K562 (cell line): ENCODE measurements around the gene HDGFL2. TPM values are rescaled to one million over a fixed set of nuclear protein-coding genes. Genes with fewer than 3 reads are reported as not detected.

Experiments
- ARID1B ChIP-seq: fragments of 450-650 bp; IDR thresholded peaks from 2 replicates; pipeline ENCODE4 v1.6.1; 2016; ENCODE audit warnings: antibody characterized with exemption, mild to moderate bottlenecking, inconsistent platforms
- ARID4B ChIP-seq: sonication (generic); formaldehyde crosslinking; IDR thresholded peaks from 2 replicates; pipeline ENCODE4 v1.8.0; 2022; ENCODE audit warnings: mild to moderate bottlenecking, missing genetic modification reagents
- E2F1 ChIP-seq: sonication (generic); formaldehyde crosslinking; IDR thresholded peaks from 2 replicates; pipeline ENCODE4 v1.8.1; 2023; ENCODE audit warnings: mild to moderate bottlenecking, missing genetic modification reagents, moderate library complexity
- HDAC3 ChIP-seq: fragments of 450-650 bp; IDR thresholded peaks from 2 replicates; pipeline ENCODE4 v1.6.1; 2018; ENCODE audit warnings: borderline replicate concordance, mild to moderate bottlenecking, moderate library complexity; ENCODE audit not compliant: partially characterized antibody
- KDM1A ChIP-seq, 2 experiments: fragments of 450-650 bp; IDR thresholded peaks; 2 replicates each; pipeline ENCODE4 v1.6.1; 2016; ENCODE audit warnings: mild to moderate bottlenecking in 2 of 2
- MLLT1 ChIP-seq, 2 experiments: fragments of 450-650 bp; IDR thresholded peaks; 2 replicates each; pipeline ENCODE4 v1.6.1; 2016
- MNT ChIP-seq, 2 experiments: fragments of 450-650 bp; conservative IDR thresholded peaks; 2 replicates each; pipeline ENCODE4 v1.6.1; 2017; ENCODE audit warnings: mild to moderate bottlenecking in 2 of 2, moderate library complexity in 2 of 2
- MTA1 ChIP-seq: fragments of 450-650 bp; IDR thresholded peaks from 2 replicates; pipeline ENCODE4 v1.6.1; 2017; ENCODE audit warnings: borderline replicate concordance
- SPI1 ChIP-seq: IDR thresholded peaks from 2 replicates; pipeline ENCODE4 v1.6.1; 2011; ENCODE audit warnings: low read depth, low read length, control low read depth, borderline replicate concordance
- TBP ChIP-seq: optimal IDR thresholded peaks from 2 replicates; pipeline ENCODE3; 2011; ENCODE audit warnings: low read depth, low read length, improper control_type of control experiment
- THRA ChIP-seq: fragments of 450-650 bp; IDR thresholded peaks from 2 replicates; pipeline ENCODE4 v1.6.1; 2017; ENCODE audit warnings: mild to moderate bottlenecking, moderate library complexity
- ZNF134 ChIP-seq: fragments of 250-450 bp; sonication (Bioruptor Pico); conservative IDR thresholded peaks from 2 replicates; pipeline ENCODE4 v1.4.0; 2020
- ZNF324 ChIP-seq: fragments of 250-450 bp; sonication (Bioruptor Pico); IDR thresholded peaks from 2 replicates; pipeline ENCODE4 v1.4.0; 2020; ENCODE audit warnings: mild to moderate bottlenecking
- polyA plus RNA-seq, 8 experiments: library from polyadenylated mRNA; depleted of rRNA in 4 of 8; stranded (reverse) in 5 of 8; unstranded in 3 of 8; fragments of >200 nt; fragmentation: Nextera tagmentation in 2 of 8; fragmentation: Illumina TruSeq in 1 of 8; extraction: Ambion mirVana in 2 of 8; extraction: Trizol in 1 of 8; gene quantifications; 2 replicates each; pipeline versions ENCODE4 v1.2.1 to v1.2.3, GENCODE V29; 2011 to 2014; ENCODE audit warnings: inconsistent platforms in 1 of 8, missing spikeins in 1 of 8
- total RNA-seq, 7 experiments: library from RNA; depleted of rRNA in 6 of 7; stranded (reverse); fragments of >200 nt in 6 of 7; fragmentation: Illumina TruSeq in 2 of 7; extraction: Trizol in 2 of 7; gene quantifications; 2 replicates each; pipeline versions ENCODE4 v1.2.1 to v1.2.3, GENCODE V29; 2011 to 2021; ENCODE audit warnings: low replicate concordance in 1 of 7

Gene HDGFL2
- total and polyA plus RNA-seq, 9 of the 15 experiments (the other 6 are each of a cell fraction or from before 2014, with no cell fraction given): 0.13 to 61.7 (median 16.0) TPM

GRCh38 chr19:4539693-4540581 is 67.8 kb downstream of the HDGFL2 start, which contains the start of gene LRG1 (continued):
- TF ChIP-seq SPI1 (peak; percentile 80; the same call in 1 of the 2 replicates), ZNF324 (CRISPR knock-in tag) (no peak), MLLT1 (IDR thresholded peaks at IDR 0.05) (0 out of 4 replicates have a peak, but pooled peaks of 1 of the 2 experiments have one; percentile 12), HDAC3 (peak; percentile 53), MNT (conservative IDR thresholded peaks at IDR 0.05) (peak; percentile 29 to 60; a peak in 2 of 4 replicates), ARID1B (peak; percentile 59), ZNF134 (CRISPR knock-in tag) (no peak), TBP (peak; percentile 92), KDM1A (IDR thresholded peaks at IDR 0.05) (peak in 1 of 2 experiments; percentile 23; a peak in 1 of 4 replicates), ARID4B (CRISPR knock-in tag) (no peak), THRA (no peak), E2F1 (CRISPR knock-in tag) (no peak), MTA1 (peak; percentile 30; the same call in 1 of the 2 replicates)
